Amygdala (tissue), 56 donors: ENCODE measurements around the gene SLC7A8.

Source experiments
- DNase-seq, 56 donors: peaks; one replicate each; lab custom pipeline; 2025; lab: John Stamatoyannopoulos, UW

Gene SLC7A8

DNA sequence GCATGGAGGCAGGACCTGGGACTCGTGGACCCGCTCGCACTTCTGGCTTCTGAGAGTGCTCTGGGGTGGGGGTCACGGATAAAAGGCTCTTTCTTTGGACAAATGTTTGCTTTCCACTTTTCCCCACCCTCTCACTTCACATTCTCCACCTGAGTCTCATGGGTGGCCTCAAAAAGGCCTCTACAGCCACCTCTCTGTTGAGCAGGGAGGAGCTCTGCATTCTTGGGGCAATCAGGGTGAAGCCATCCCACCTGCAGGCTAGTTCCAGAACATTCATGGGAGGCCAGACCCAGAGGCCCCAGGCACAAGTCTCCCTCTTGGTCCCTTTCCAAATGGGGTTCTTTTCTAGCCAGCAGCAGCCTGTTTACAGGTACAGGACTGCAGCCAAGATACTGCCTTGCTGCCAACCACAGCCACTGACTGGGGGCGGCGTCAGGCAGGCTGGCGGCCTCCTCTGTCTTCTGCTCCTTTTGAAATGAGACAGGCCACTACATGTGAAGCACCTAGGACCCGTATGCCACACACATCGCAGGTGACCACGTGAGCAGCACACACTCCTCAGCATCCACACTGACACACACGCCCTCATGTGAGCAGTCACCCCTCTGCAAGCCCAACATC, 46.2 kb downstream of the SLC7A8 start:
- DNase-seq: no peak

GRCh38 chr14:23136566-23137133, 46.8 kb downstream of the SLC7A8 start:
- DNase-seq: no peak

GRCh38 chr14:23132970-23133369, 50.5 kb downstream of the SLC7A8 start:
- no peak for DNase-seq

DNA sequence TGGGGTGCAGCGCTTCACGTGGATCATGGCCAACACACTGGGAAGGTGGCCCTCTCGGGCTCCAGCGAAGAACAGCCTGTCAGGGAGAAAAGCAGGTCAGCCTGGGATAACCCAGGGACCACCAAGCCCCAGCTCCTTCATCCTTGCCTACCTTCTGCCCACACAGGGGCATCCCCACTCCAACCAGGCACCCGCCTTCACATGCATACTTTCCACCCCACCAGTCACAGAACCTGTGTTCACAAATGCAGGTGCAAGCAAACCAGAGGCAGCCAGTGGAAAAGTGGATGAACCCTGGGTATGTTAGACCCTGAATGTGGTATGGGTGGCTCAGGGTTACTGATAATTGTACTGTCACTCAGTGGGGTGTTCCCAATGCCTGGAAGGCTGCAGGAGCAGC, 52.0 kb downstream of the SLC7A8 start:
- DNase-seq: no peak

DNA sequence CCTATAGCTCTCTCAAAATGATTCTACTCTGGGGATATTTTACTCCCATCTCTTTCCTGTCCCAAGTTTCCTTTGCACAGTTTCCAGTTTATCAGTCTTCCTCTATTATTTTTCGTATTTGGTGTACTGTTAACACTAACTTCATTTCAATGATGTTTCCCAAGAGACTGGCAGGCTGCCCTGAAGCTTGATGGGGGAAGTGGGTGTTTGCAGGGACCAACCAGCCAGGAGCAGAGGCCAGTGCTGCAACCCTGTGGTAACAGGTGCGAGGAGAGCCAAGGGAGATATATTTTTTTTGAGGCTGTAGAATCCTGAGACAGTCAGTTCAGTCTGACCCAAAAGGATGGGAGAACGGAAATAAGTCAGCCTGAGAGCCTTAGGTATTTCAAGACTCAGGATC, 52.6 kb downstream of the SLC7A8 start:
- DNase-seq: peak in 1 of 56 donors; percentile 15

GRCh38 chr14:23129759-23130316, 53.6 kb downstream of the SLC7A8 start:
- DNase-seq: no peak

DNA sequence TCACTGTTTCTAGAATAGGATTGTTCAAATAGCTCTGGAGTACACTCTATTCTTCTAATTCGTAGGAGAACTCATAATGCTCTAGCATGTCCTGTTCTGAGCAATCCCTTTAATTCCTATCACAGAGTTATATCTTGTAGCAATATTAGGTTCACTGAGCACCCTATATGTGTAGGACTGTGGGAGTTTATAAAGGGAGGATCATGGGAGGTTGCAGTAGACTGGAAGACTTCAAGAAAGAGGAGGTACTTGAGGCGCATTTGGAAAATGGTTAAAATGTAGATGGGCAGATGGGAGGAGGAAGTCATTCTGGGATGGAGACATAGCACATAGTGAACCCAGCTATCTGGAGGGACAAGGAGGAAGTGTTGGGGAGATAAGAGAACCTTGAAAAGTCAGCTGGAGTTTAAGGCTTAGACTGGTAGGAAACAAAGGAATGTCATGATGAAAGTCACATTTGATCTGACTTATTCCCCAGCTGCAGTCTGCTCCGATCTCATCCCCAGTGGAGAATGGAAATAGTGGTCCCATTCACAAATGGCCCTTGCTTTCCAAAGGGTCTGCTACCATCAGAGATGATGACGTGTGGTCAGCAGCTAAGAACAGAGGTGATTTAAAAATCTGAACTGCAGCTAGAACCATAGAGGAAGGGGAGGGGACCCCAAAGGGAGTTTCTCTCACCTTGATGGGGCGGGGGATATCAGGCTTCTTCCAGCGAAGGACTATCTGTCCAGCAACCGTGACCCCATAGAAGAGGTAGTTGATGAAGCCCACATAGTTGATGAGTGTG, 54.3 kb downstream of the SLC7A8 start:
- no peak for DNase-seq

GRCh38 chr14:23127861-23128260, 55.6 kb downstream of the SLC7A8 start:
- DNase-seq: no peak

- no peak for DNase-seq
These were observed 56.7 kb downstream of the SLC7A8 start for GRCh38 chr14:23126548-23127278.

GRCh38 chr14:23125933-23126524, 57.4 kb downstream of the SLC7A8 start:
- DNase-seq: no peak

DNA sequence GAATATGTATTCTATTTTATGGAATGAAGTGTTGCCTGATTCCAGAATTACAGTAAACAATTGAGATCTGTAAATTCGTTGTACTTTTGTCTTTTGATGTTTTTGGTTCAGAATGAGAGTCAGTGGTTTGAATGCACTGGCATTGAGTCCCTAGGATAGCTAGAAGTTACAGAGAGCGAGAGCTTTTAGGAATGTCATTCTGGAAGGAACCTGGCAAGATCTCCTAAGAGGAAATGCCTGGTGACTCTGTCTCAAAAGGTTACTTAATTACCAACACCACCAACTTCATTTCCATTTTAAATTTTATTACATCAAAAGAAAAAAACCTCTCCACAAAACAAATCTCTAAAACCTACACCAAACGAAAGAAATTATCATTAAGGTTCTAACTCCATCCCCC, 58.4 kb downstream of the SLC7A8 start:
- no peak for DNase-seq

GRCh38 chr14:23124337-23124954, 59.0 kb downstream of the SLC7A8 start:
- no peak for DNase-seq

- peak in 4 of 56 donors; percentile 7 to 75 (median 14) for DNase-seq
These were observed 60.0 kb downstream of the SLC7A8 start for GRCh38 chr14:23123419-23123818.

- no peak for DNase-seq
These were observed 61.4 kb downstream of the SLC7A8 start for GRCh38 chr14:23122086-23122485.

GRCh38 chr14:23121361-23121771, 62.1 kb downstream of the SLC7A8 start:
- DNase-seq: peak in 1 of 56 donors; percentile 11

GRCh38 chr14:23120541-23121251, 62.8 kb downstream of the SLC7A8 start:
- peak in 55 of 56 donors; percentile 18 to 93 (median 76) for DNase-seq

- peak in 1 of 56 donors; percentile 11 for DNase-seq
These were observed 63.8 kb downstream of the SLC7A8 start for GRCh38 chr14:23119363-23120327.
